Breast epithelium (tissue), 4 donors: ENCODE measurements around the gene ASPG. TPM values are rescaled to one million over a fixed set of nuclear protein-coding genes. Genes with fewer than 3 reads are reported as not detected.

ENCODE experiments used
- DNase-seq, 2 donors: peaks; one replicate each; pipeline ENCODE4 v3.0.0-alpha.2; 2019; ENCODE audit warnings: low spot score in 2 of 2
- H3K27ac ChIP-seq, 2 donors: fragments of 200-600 bp; sonication (generic) in 1 of 2; one replicate each; pipeline ENCODE4 v1.5.1; 2016 to 2019; ENCODE audit warnings: mild to moderate bottlenecking in 1 of 2
- H3K27me3 ChIP-seq, 2 donors: fragments of 200-600 bp; sonication (generic) in 1 of 2; one replicate each; pipeline versions ENCODE4 v1.5.1 to v1.6.0; 2017 to 2019; ENCODE audit warnings: control low read depth in 1 of 2, mild to moderate bottlenecking in 1 of 2
- H3K36me3 ChIP-seq: fragments of 200-600 bp; one replicate; pipeline ENCODE4 v1.5.1; 2019
- H3K4me1 ChIP-seq, 2 donors: fragments of 200-600 bp; sonication (generic); one replicate each; pipeline ENCODE4 v1.5.1; 2016 to 2019; ENCODE audit warnings: control low read depth in 1 of 2
- H3K4me3 ChIP-seq, 3 donors: fragments of 200-600 bp; sonication (generic); 1 replicate in 2 of 3; 2 replicates in 1 of 3; pipeline ENCODE4 v1.5.1; 2016 to 2019; ENCODE audit warnings: mild to moderate bottlenecking in 3 of 3, moderate library complexity in 2 of 3
- H3K9me3 ChIP-seq, 2 donors: fragments of 200-600 bp; sonication (generic) in 1 of 2; one replicate each; pipeline ENCODE4 v1.5.1; 2016 to 2019; ENCODE audit warnings: control low read depth in 1 of 2
- POLR2A ChIP-seq: fragments of 450-650 bp; IDR thresholded peaks from one replicate; pipeline ENCODE4 v1.6.1; 2016; ENCODE audit warnings: antibody characterized with exemption, mild to moderate bottlenecking, moderate library complexity
- POLR2AphosphoS5 ChIP-seq, 3 donors: sonication (generic); formaldehyde crosslinking; IDR thresholded peaks; one replicate each; pipeline ENCODE4 v1.6.1; 2017; ENCODE audit warnings: antibody characterized with exemption in 3 of 3
- intact Hi-C: fragments of 100-400 bp; cut with DNase I; formaldehyde crosslinking; loops from one replicate; pipeline ENCODE4 v1.15.1; 2023; ENCODE audit warnings: low total_unique reads
- total RNA-seq, 3 donors: library from RNA; depleted of rRNA; stranded (reverse); fragments of >200 nt; gene quantifications; one replicate each; pipeline ENCODE4 v1.1.0, GENCODE V29; 2016
- TF ChIP-seq, protein P1 (sequence below), 3 donors: fragments of 450-650 bp; IDR thresholded peaks; one replicate each; pipeline ENCODE4 v1.5.1; 2016 to 2017; ENCODE audit warnings: antibody characterized with exemption in 3 of 3, mild to moderate bottlenecking in 3 of 3, moderate library complexity in 3 of 3

Gene ASPG
- total RNA-seq, 3 donors from 2014 or later = 0.15 to 0.33 TPM; not detected in 1

DNA sequence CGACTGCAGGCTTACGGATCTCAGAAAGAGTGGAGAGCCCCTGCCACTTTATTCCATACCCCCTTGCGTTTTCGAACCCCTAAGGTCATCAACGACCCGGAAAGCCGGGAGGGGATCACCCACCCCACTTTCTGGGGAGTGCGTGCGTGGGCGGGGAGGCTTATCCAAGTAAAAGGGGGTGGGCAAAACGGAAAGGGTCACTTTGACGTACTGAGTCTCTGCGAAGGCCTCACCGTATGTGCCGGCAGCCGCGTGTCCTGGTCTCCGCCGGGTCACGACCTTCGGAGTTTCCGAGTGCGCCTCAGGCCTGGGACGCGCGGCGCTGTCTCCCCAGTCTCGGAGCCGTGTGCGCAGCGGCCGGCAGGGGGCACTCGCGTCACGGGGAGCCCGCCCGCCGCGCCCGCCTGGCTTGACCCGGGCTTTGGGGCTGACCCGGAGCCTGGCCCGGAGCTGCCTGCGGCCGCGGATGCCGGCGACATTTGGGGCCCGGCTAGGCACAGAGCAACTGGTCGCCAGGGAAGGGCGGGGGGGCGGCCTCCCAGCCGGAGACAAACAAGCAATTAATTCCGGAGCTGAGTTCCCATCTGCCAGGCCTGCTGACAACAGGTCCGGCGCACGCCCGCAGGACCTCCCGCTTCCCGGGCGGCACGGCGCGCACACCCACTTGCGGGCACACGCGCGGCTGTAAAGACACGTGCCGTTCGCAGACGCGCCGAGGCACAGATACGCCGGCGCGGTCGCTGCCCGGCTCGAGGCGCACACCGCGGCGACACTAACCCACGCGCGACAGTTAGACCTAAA, 52.0 kb downstream of the ASPG start:
- Histone ChIP-seq H3K27me3 (peaks cover 0 to 64% of the 10 kb centered on the region in 2 donors), H3K4me3 (peak overlapping the region; percentile 40 to 83 (median 59)), H3K36me3 (no peaks in the 10 kb centered on the region), H3K9me3 (no peaks in the 10 kb centered on the region), H3K4me1 (peaks cover 10 to 15% of the 10 kb centered on the region in 2 donors), H3K27ac (peak overlapping the region in 1 of 2 donors; percentile 43)
- DNase-seq = peak; percentile 24 to 67
- no peak for TF ChIP-seq POLR2A
- TF ChIP-seq, protein P1, sequence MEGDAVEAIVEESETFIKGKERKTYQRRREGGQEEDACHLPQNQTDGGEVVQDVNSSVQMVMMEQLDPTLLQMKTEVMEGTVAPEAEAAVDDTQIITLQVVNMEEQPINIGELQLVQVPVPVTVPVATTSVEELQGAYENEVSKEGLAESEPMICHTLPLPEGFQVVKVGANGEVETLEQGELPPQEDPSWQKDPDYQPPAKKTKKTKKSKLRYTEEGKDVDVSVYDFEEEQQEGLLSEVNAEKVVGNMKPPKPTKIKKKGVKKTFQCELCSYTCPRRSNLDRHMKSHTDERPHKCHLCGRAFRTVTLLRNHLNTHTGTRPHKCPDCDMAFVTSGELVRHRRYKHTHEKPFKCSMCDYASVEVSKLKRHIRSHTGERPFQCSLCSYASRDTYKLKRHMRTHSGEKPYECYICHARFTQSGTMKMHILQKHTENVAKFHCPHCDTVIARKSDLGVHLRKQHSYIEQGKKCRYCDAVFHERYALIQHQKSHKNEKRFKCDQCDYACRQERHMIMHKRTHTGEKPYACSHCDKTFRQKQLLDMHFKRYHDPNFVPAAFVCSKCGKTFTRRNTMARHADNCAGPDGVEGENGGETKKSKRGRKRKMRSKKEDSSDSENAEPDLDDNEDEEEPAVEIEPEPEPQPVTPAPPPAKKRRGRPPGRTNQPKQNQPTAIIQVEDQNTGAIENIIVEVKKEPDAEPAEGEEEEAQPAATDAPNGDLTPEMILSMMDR (IDR thresholded peaks at IDR 0.05) = peak; percentile 47 to 86 (median 77)
- intact Hi-C loops = loop anchor here (10.0 kb wide), 1 partner anchor 427 kb away; no protein-coding TSS in a partner anchor

DNA sequence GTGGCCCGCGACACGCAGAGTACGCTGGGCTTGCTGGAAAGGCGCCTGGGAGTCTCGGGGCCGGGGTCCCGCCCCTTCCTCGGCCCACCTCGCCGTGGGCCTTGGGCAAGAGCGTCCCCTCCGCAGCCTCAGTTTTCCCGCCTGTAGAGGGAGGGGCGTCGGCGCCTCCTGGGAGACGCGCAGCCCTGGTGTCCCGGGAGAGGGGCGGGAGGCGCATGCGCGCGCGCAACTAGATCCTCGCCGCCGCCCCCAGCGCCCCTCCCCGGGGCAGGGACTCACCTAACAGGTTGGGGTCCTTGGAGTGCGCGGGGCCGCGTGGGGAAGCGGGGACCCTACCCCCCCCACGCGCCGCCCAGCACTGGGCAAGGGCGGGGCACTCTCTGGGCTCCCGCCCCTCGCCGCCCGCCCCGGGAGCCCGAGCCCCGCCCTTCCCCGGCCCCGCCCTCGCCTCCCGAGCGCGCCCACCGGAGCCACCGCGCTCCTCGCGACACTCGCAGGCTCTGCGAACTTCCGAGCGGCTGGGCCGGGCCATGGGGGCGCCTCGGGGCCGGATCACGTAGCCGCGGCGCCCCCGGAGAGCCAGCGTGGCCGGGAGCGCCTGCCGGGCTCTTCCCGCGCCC, 52.7 kb downstream of the ASPG start, which contains the start of gene KIF26A:
KIF26A (plus strand) TSS at position 490 of the 620 bp plus-strand sequence. CDS start 136 bp downstream, outside the sequence.
- TF ChIP-seq, protein P1 (IDR thresholded peaks at IDR 0.05) = no peak
- TF ChIP-seq POLR2A = no peak
- H3K27ac ChIP-seq = peak within 1 kb of the TSS in 1 of 2 donors; percentile 43
- peaks cover 0 to 64% of the 10 kb centered on the region in 2 donors for H3K27me3 ChIP-seq
- no peak for DNase-seq
- H3K4me1 ChIP-seq = peaks cover 10 to 15% of the 10 kb centered on the region in 2 donors
- H3K4me3 ChIP-seq = peak within 1 kb of the TSS; percentile 40 to 83 (median 59)
- H3K36me3 ChIP-seq = no peaks in the 10 kb centered on the region
- intact Hi-C loops = loop anchor here (10.0 kb wide), 1 partner anchor 427 kb away; no protein-coding TSS in a partner anchor
- H3K9me3 ChIP-seq = no peaks in the 10 kb centered on the region

DNA sequence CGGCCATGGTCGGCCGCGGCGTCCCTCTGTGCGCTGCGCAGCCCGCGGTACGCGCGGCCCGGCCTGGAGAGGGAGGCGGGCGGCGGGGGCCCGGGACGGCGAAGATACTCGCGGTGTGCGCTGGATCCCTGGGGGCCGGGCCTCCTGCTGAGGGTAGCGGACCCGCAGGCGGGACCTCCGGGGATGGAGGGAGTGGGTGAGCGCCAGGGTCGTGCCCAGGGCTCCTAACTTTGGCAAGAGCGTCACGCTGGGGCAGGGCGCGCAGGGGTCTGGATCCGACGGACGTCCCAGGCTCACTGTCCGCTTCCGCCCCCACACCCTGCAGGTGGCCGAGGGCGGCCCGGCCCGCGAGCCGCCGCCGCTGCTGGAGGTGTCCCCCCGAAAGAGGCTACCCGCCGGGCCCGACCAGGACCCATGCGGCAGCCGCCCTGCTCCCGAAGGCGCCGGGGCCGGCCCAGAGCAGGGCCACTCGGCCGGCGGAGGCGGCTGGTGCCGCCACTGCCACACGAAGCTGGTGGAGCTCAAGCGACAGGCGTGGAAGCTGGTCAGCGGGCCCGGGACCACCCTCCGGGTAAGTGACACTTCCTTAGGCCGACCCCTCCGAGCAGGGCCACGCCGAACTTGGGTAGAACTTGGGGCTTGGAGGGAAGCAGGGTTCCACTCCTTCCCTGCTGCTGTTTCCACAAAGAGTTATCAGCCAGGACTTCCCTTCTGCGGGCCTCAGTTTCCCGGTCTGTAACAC, 53.4 kb downstream of the ASPG start:
- H3K27me3 ChIP-seq = peaks cover 0 to 60% of the 10 kb centered on the region in 2 donors
- H3K36me3 ChIP-seq = no peaks in the 10 kb centered on the region
- intact Hi-C loops = loop anchor here (10.0 kb wide), 1 partner anchor 426 kb away; no protein-coding TSS in a partner anchor
- H3K27ac ChIP-seq = peak overlapping the region in 1 of 2 donors; percentile 43
- H3K4me3 ChIP-seq = peak overlapping the region; percentile 40 to 83 (median 59)
- TF ChIP-seq POLR2AphosphoS5 (IDR thresholded peaks at IDR 0.05) = no peak
- no peak for TF ChIP-seq POLR2A
- TF ChIP-seq, protein P1 (IDR thresholded peaks at IDR 0.05) = no peak
- DNase-seq = no peak
- H3K9me3 ChIP-seq = no peaks in the 10 kb centered on the region
- H3K4me1 ChIP-seq = peaks cover 10 to 15% of the 10 kb centered on the region in 2 donors

DNA sequence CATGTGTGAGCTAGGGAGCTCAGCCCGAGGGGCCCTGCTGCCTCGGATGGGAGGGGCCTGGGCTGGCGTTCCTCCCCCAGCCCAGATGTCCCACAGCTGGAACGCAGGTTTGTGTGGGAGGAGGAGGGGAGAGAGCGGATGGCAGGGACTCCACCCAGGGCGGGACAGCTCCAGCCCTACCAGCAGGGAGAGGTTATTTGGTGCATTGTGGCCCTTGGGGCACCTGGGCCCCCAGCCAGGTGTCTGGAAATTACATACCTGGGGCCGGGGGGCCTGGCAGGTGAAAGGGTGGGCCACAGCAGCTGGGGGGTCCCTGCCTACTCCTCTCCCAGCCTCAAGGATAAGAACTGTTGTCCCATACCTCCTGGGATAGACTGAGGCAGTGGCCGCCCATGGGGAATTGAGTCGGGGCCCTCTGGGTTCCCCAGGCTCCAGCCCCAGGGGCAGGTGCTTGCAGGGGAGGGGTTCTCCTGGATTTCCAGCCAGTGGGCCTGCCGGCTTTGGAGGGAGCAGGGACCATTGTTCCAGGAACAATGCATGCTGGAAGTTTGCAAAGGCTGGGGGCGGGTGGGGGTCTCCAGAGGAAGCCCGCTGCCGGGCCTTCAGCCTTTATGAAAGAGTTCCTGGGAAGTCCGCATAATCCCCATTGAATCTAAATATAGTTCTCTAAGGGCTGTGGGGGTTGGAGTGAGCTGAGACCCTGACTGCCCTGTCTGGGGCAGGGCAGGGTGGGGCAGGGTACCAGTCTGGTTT, 54.1 kb downstream of the ASPG start:
- Histone ChIP-seq H3K27ac (peak overlapping the region in 1 of 2 donors; percentile 7), H3K4me3 (peak overlapping the region; percentile 40 to 83 (median 59)), H3K27me3 (peaks cover 0 to 53% of the 10 kb centered on the region in 2 donors), H3K4me1 (peaks cover 10 to 15% of the 10 kb centered on the region in 2 donors), H3K9me3 (no peaks in the 10 kb centered on the region), H3K36me3 (no peaks in the 10 kb centered on the region)
- intact Hi-C loops = loop anchor here (10.0 kb wide), 1 partner anchor 425 kb away; no protein-coding TSS in a partner anchor
- DNase-seq = peak in 1 of 2 donors; percentile 34
- TF ChIP-seq, protein P1 (IDR thresholded peaks at IDR 0.05) = no peak
- no peak for TF ChIP-seq POLR2A
- TF ChIP-seq POLR2AphosphoS5 (IDR thresholded peaks at IDR 0.05) = no peak
